Panc1 (cell line): ENCODE data around the gene HOXB5. TPM values are rescaled to one million over a fixed set of nuclear protein-coding genes. Genes with fewer than 3 reads are reported as not detected.

Experiments used
- ATAC-seq: fragments of 200-7000 bp; cut with Tn5 transposase; 2 replicates; pipeline ENCODE4 v1.9.1; 2020; ENCODE audit warnings: mild to moderate bottlenecking, moderate library complexity
- BruUV-seq: library from RNA; stranded (reverse); fragments of 400-500 nt; replicated peaks from 2 replicates; lab custom pipeline; 2021; lab: Mats Ljungman, UMichigan
- CTCF ChIA-PET: fragments of 300-600 bp; sonication (Branson Sonifier 250); formaldehyde crosslinking; loops from one replicate; lab custom pipeline; 2022; ENCODE audit warnings: antibody characterized with exemption; lab: Charles Lee
- POLR2A ChIA-PET: fragments of 300-600 bp; sonication (Branson Sonifier 250); formaldehyde crosslinking; loops from one replicate; lab custom pipeline; 2022; ENCODE audit warnings: antibody characterized with exemption; lab: Charles Lee
- DNase-seq: peaks from one replicate; pipeline ENCODE4 v3.0.0-alpha.2; 2010; ENCODE audit warnings: low read depth, low spot score
- H3K27ac ChIP-seq: 2 replicates; pipeline ENCODE4 v1.5.1; 2011; ENCODE audit warnings: mild to moderate bottlenecking, low read length, inconsistent platforms
- H3K27me3 ChIP-seq: fragments of 200-500 bp; sonication (Bioruptor generic); 2 replicates; pipeline ENCODE4 v1.6.0; 2014; ENCODE audit warnings: low read length, inconsistent platforms; ENCODE audit not compliant: control insufficient read depth, insufficient read depth
- H3K36me3 ChIP-seq: fragments of 200-500 bp; sonication (Bioruptor generic); 2 replicates; pipeline ENCODE4 v1.5.1; 2014; ENCODE audit warnings: inconsistent platforms, mild to moderate bottlenecking, low read length, moderate library complexity; ENCODE audit not compliant: control insufficient read depth, insufficient read depth
- H3K4me1 ChIP-seq: 2 replicates; pipeline ENCODE4 v1.5.1; 2011; ENCODE audit warnings: inconsistent platforms, mild to moderate bottlenecking, low read length, moderate library complexity; ENCODE audit not compliant: control insufficient read depth, insufficient read depth
- H3K4me3 ChIP-seq, 2 experiments: 2 replicates each; pipeline ENCODE4 v1.5.1; 2011 to 2012; ENCODE audit warnings: low read depth in 2 of 2, low read length in 2 of 2, mild to moderate bottlenecking in 2 of 2, inconsistent platforms in 1 of 2, moderate library complexity in 1 of 2
- H3K9me3 ChIP-seq: fragments of 200-500 bp; sonication (Bioruptor generic); 2 replicates; pipeline ENCODE4 v1.5.1; 2014; ENCODE audit warnings: low read depth, mild to moderate bottlenecking, inconsistent platforms, low read length, moderate library complexity; ENCODE audit not compliant: control insufficient read depth, insufficient read depth
- POLR2AphosphoS5 ChIP-seq: IDR thresholded peaks from 2 replicates; pipeline ENCODE4 v1.6.1; 2012; ENCODE audit warnings: mild to moderate bottlenecking, low read depth, low read length, moderate library complexity
- SIN3A ChIP-seq: IDR thresholded peaks from 2 replicates; pipeline ENCODE4 v1.6.1; 2012; ENCODE audit warnings: low read depth, mild to moderate bottlenecking, low read length, moderate library complexity, borderline replicate concordance; ENCODE audit not compliant: insufficient read depth
- TCF7L2 ChIP-seq: IDR thresholded peaks from 2 replicates; pipeline ENCODE4 v1.6.1; 2011; ENCODE audit warnings: mild to moderate bottlenecking, low read depth, low read length, inconsistent platforms
- in situ Hi-C: cut with HindIII; loops from 2 replicates; pipeline ENCODE4 v1.10.0; 2016; ENCODE audit warnings: low sequenced_read_pairs, low pct_unique_long_range_greater_than_20kb
- intact Hi-C: fragments of 100-400 bp; cut with micrococcal nuclease; formaldehyde crosslinking; loops from one replicate; pipeline ENCODE4 v1.10.0; 2022; ENCODE audit not compliant: unreplicated experiment
- microRNA-seq: library from miRNA; unstranded; fragments of <30 nt; microRNA quantifications from one replicate; pipeline ENCODE4 v1.1.0, GENCODE V29; 2020; ENCODE audit not compliant: unreplicated experiment
- total RNA-seq: library from RNA; stranded (reverse); gene quantifications from one replicate; pipeline ENCODE4 v1.2.1, GENCODE V29; 2021; ENCODE audit not compliant: unreplicated experiment
- TF ChIP-seq, protein P1 (sequence below): fragments of 450-650 bp; IDR thresholded peaks from 2 replicates; pipeline ENCODE4 v1.5.1; 2017; ENCODE audit warnings: mild to moderate bottlenecking
- TF ChIP-seq, protein P2 (sequence below), 2 experiments: IDR thresholded peaks; 2 replicates each; pipeline ENCODE4 v1.6.1; 2011 to 2012; ENCODE audit warnings: low read depth in 2 of 2, control low read depth in 1 of 2, low read length in 1 of 2, mild to moderate bottlenecking in 1 of 2, moderate library complexity in 1 of 2; ENCODE audit not compliant: insufficient read depth in 1 of 2

Gene HOXB5
- total RNA-seq, 1 experiment from 2014 or later = 67.2 TPM

DNA sequence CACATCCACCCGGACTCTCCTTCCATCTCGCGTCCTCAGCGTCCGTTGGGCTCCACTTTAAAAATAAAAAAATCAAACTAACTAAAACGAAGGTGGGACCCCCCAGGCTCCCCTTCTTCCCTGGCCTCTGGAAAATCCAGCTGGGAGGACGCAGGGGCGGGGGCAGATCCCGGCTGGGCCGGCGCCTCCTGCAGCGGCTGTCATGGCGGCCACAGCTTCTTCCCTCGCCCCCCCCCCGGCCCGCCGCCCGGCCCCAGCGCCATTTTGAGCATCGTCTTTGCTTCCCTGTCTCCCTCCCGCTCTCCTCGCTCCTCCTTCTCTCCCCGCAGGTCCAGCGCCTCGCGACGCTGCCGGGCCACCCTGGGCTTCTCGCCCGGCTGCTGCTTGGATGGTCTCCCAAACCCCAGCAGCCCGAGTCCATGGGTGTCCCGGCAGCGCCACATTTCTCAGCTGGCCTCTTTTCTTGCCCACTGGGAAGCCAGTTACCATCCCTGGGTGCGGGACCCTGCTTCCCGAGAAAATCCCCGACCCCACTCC, 51.9 kb downstream of the HOXB5 start:
- peak; percentile 22 for ATAC-seq

More for the DNA sequence above, 51.9 kb downstream of the HOXB5 start:
- POLR2A ChIA-PET = interaction anchor here (0.6 to 1.1 kb wide), 7 partner anchors 9 to 522 kb away, joined by 4 to 7 read pairs (median 4); no protein-coding TSS in a partner anchor
- TF ChIP-seq, protein P1, sequence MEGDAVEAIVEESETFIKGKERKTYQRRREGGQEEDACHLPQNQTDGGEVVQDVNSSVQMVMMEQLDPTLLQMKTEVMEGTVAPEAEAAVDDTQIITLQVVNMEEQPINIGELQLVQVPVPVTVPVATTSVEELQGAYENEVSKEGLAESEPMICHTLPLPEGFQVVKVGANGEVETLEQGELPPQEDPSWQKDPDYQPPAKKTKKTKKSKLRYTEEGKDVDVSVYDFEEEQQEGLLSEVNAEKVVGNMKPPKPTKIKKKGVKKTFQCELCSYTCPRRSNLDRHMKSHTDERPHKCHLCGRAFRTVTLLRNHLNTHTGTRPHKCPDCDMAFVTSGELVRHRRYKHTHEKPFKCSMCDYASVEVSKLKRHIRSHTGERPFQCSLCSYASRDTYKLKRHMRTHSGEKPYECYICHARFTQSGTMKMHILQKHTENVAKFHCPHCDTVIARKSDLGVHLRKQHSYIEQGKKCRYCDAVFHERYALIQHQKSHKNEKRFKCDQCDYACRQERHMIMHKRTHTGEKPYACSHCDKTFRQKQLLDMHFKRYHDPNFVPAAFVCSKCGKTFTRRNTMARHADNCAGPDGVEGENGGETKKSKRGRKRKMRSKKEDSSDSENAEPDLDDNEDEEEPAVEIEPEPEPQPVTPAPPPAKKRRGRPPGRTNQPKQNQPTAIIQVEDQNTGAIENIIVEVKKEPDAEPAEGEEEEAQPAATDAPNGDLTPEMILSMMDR = no peak
- TF ChIP-seq TCF7L2 (no peak), POLR2AphosphoS5 (peak; percentile 80; the same call in 1 of the 2 replicates), SIN3A (0 out of 2 replicates have a peak, but pooled peaks have one; percentile 46)
- TF ChIP-seq, protein P2, sequence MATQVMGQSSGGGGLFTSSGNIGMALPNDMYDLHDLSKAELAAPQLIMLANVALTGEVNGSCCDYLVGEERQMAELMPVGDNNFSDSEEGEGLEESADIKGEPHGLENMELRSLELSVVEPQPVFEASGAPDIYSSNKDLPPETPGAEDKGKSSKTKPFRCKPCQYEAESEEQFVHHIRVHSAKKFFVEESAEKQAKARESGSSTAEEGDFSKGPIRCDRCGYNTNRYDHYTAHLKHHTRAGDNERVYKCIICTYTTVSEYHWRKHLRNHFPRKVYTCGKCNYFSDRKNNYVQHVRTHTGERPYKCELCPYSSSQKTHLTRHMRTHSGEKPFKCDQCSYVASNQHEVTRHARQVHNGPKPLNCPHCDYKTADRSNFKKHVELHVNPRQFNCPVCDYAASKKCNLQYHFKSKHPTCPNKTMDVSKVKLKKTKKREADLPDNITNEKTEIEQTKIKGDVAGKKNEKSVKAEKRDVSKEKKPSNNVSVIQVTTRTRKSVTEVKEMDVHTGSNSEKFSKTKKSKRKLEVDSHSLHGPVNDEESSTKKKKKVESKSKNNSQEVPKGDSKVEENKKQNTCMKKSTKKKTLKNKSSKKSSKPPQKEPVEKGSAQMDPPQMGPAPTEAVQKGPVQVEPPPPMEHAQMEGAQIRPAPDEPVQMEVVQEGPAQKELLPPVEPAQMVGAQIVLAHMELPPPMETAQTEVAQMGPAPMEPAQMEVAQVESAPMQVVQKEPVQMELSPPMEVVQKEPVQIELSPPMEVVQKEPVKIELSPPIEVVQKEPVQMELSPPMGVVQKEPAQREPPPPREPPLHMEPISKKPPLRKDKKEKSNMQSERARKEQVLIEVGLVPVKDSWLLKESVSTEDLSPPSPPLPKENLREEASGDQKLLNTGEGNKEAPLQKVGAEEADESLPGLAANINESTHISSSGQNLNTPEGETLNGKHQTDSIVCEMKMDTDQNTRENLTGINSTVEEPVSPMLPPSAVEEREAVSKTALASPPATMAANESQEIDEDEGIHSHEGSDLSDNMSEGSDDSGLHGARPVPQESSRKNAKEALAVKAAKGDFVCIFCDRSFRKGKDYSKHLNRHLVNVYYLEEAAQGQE (IDR thresholded peaks at IDR 0.05; ENCODE audit: insufficient read depth in 1 of 2, low read depth in 2 of 2, low read length in 1 of 2) = no peak; a peak in 1 of 4 replicates
- peaks cover 41% of the 10 kb centered on the region for H3K4me1 ChIP-seq
- H3K27ac ChIP-seq = peak overlapping the region; percentile 98
- no peaks in the 10 kb centered on the region for H3K9me3 ChIP-seq
- intact Hi-C loops (loop anchor here (5.0 kb wide), 1 partner anchor 49 kb away; no protein-coding TSS in a partner anchor), in situ Hi-C loops (no loop called here)
- H3K36me3 ChIP-seq = peaks cover 6% of the 10 kb centered on the region; the same call in 1 of the 2 replicates
- CTCF ChIA-PET = interaction anchor here (0.6 to 1.0 kb wide), 2 partner anchors 51 to 406 kb away, joined by 3 to 4 read pairs; no protein-coding TSS in a partner anchor
- H3K27me3 ChIP-seq = no peaks in the 10 kb centered on the region
- no TSS peak for BruUV-seq
- DNase-seq = no peak
- peak overlapping the region; percentile 69 to 81 for H3K4me3 ChIP-seq

Small RNA genes within 50 kb of the gene (microRNA-seq; reads per million reads assigned to microRNA genes)
- gene MIR196A1 = 133 reads per million, percentile 58 among the genes with 10 or more reads in this experiment

Other genes with a start within 250 kb of the HOXB5 start
- gene SKAP1, start 163.6 kb downstream of the HOXB5 start, total RNA-seq = 0.90 TPM
- gene HOXB1, start 62.8 kb downstream of the HOXB5 start, total RNA-seq = not detected
- 70.1 TPM for gene HOXB2, start 48.7 kb downstream of the HOXB5 start, total RNA-seq
- 27.9 TPM for gene HOXB4, start 15.4 kb downstream of the HOXB5 start, total RNA-seq
- 127 TPM for gene HOXB3, start 3.5 kb downstream of the HOXB5 start, total RNA-seq
- gene HOXB6, start 11.2 kb upstream of the HOXB5 start, total RNA-seq = 196 TPM
- gene HOXB7, start 17.2 kb upstream of the HOXB5 start, total RNA-seq = 44.0 TPM
- gene HOXB8, start 21.5 kb upstream of the HOXB5 start, total RNA-seq = 45.9 TPM
- 65.9 TPM for gene HOXB9, start 32.6 kb upstream of the HOXB5 start, total RNA-seq
- not detected for gene PRAC1, start 128.7 kb upstream of the HOXB5 start, total RNA-seq
- not detected for gene PRAC2, start 129.4 kb upstream of the HOXB5 start, total RNA-seq
- gene HOXB13, start 135.0 kb upstream of the HOXB5 start, total RNA-seq = 8.1 TPM
- 2.5 TPM for gene TTLL6, start 223.4 kb upstream of the HOXB5 start, total RNA-seq
- 282 TPM for gene CALCOCO2, start 237.3 kb upstream of the HOXB5 start, total RNA-seq